HG03139 (cell line): Measurements from ENCODE around the gene CACTIN.
A peak's percentile ranks its signal among the peaks of the same experiment; 100 is the strongest.
"Not testable (repeated sequence)": the region's sequence is repeated elsewhere in the genome, so short reads cannot be mapped to it uniquely, and the experiment has no call there.

ENCODE experiments used
- ATAC-seq: cut with Tn5 transposase; IDR thresholded peaks from one replicate; pipeline ENCODE4 v1.9.1; 2021; ENCODE audit not compliant: unreplicated experiment

Gene CACTIN

DNA sequence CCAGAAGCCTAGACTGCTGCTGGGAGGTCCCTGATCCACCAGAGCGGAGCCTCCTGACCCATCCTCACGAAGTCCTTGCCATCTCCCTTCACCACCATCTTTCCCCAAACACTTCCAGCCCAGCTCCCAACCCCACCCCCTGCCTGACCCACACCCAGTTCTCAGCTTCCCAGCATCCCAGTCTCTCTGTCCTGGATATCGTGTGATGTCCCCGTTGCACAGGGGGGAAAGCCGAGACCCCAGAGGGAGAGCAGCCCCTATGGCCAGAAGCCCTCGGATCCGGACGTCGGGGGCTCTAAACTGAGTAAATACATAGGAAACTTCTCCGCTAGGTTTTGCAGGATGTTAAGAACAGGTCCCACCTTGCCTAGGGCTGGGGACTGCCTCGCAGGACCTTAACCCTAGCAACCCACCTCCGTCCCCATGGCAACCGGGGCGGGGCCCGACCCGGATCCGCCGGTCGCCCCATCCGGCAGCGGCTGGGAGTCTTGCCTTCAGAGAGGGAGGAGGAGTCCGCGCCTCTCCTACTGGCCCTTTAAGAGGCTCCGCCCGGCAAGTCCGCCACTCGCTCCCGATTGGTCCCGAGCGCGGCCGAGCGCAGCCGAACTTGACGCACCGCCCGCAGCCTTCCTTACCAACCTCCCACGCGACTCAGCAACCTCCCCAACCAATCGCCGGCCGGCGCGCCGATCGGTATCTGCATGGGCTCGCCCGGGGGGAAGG, 54.3 kb downstream of the CACTIN start:
- ATAC-seq: peak; percentile 85

DNA sequence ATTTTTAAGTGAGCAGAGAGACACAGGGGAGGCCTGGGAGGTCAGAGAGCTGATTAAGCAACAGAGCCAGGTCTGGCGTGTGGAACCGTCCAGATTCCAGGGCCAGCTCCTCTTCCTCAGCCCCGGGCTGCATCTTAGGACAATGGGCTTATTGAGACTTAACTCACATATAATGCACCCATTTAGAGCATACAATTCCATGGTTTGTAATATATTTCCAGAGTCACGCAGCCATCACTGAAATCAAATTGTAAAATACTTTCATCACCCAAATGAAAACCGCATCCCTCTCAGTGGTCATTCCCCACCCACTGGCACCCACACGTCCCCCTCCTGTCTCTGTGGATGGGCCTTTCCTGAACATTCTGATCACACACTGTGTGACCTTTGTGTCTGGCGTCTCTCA, 56.0 kb downstream of the CACTIN start:
- ATAC-seq: no peak

DNA sequence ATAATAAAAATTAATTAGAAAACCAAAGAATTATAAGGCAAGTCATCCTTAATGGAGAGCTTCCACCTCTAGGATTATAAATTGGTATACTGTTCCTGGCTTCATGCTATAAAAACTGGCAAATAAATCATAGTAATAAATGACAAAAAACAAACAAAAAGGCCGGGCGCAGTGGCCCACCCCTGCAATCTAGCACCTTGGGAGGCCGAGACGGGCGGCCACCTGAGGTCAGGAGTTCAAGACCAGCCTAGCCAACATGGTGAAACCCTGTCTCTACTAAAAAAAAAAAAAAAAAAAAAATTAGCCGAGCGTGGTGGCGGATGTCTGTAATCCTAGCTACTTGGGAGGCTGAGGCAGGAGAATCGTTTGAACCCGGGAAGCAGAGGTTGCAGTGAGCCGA, 56.5 kb downstream of the CACTIN start:
- ATAC-seq: not testable (repeated sequence)

DNA sequence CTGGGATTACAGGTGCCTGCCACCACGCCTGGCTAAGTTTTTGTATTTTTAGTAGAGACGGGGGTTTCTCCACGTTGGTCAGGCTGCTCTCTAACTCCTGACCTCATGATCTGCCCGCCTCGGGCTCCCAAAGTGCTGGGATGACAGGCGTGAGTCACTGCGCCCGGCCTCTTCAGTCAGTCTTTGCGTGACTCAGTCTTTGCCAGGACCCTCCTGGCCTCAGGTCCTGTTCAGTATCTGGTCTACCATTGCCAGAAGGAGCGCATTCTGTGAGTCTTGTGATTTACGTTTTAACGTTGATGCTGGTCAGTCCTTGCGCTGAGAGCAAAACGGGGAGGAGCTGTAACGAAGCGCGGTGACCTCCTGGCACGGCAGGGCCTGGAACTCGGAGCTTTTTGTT, 61.5 kb downstream of the CACTIN start:
- ATAC-seq: no peak

DNA sequence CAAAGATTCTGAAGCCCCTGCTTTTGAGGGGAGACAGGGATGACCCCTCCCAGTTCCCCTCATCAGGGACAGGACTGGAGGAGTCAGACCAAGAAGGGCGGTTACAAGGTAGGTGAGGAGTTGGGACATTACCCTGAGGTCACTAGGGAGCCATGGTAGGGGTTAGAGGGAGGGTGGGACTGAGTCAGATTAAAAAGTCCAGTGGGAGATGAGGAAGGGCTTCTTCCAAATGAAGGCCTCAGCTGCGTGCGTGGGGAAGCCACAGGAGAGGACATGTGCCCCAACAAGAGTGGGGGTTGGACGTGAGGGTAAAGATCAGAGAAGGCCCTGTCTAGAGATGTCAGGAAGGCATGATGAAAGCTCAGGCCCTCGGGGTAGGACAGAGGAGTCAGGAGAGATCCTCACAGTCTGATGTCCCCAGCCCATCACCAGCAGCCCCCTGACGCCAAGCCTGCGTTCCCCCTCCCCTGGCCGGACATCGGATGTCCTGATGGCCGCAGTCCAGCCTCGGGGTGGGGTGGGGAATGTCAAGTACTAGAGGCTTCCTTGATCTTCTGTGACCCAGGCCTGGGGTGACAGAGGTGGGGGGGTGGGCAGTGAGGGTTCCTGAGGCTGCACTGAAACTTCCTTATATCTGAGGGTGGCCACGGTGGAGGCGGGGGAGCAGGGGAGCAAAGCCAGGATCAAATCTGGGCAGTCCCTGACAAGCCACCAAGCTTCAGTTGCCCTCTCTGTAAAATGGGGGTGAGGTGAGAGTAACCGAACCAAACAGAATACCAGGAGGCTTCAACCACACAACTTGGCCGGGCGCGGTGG, 62.7 kb downstream of the CACTIN start:
- no peak for ATAC-seq
